Neural cell (in vitro differentiated cells): ENCODE data around the gene ARHGAP20. TPM values are rescaled to one million over a fixed set of nuclear protein-coding genes. Genes with fewer than 3 reads are reported as not detected.

Source experiments
- H2AFZ ChIP-seq: fragments of 200-600, 300-800 bp; sonication (generic), shearing (Covaris generic); 2 replicates; pipeline ENCODE4 v1.6.0; 2014; ENCODE audit warnings: low read depth, mild to moderate bottlenecking, antibody characterized with exemption, low read length, moderate library complexity
- H3F3A ChIP-seq: fragments of 200-600 bp; shearing (Covaris generic); 2 replicates; pipeline ENCODE4 v1.6.1; 2016; ENCODE audit warnings: mild to moderate bottlenecking, moderate library complexity, mixed read lengths, antibody characterized with exemption, low read length; ENCODE audit not compliant: insufficient read depth, poor library complexity, severe bottlenecking
- H3K27ac ChIP-seq: fragments of 200-600, 300-800 bp; sonication (generic), shearing (Covaris generic); 2 replicates; pipeline ENCODE4 v1.5.1; 2014; ENCODE audit warnings: mild to moderate bottlenecking, low read length, moderate library complexity
- H3K27me3 ChIP-seq: fragments of 300-800, 200-600 bp; sonication (generic), shearing (Covaris generic); 2 replicates; pipeline ENCODE4 v1.6.0; 2014; ENCODE audit warnings: mild to moderate bottlenecking, low read depth, low read length, moderate library complexity; ENCODE audit not compliant: insufficient read depth
- H3K36me3 ChIP-seq: fragments of 300-800, 200-600 bp; sonication (generic), shearing (Covaris generic); 2 replicates; pipeline ENCODE4 v1.5.1; 2014; ENCODE audit warnings: mild to moderate bottlenecking, antibody characterized with exemption, low read length, moderate library complexity; ENCODE audit not compliant: insufficient read depth
- H3K4me2 ChIP-seq: fragments of 300-800, 200-600 bp; sonication (generic), shearing (Covaris generic); 2 replicates; pipeline ENCODE4 v1.6.0; 2014; ENCODE audit warnings: mild to moderate bottlenecking, low read length
- H3K4me3 ChIP-seq: fragments of 300-800, 200-600 bp; sonication (generic), shearing (Covaris generic); 2 replicates; pipeline ENCODE4 v1.5.1; 2014; ENCODE audit warnings: mild to moderate bottlenecking, low read length, moderate library complexity
- H3K79me2 ChIP-seq: fragments of 200-600 bp; shearing (Covaris generic); replicated peaks from 2 replicates; pipeline ENCODE4 v1.6.0; 2014; ENCODE audit warnings: mild to moderate bottlenecking, low read length, moderate library complexity; ENCODE audit not compliant: insufficient read depth
- H3K9ac ChIP-seq: fragments of 300-800, 200-600 bp; sonication (generic), shearing (Covaris generic); 2 replicates; pipeline ENCODE4 v1.6.1; 2016; ENCODE audit warnings: mild to moderate bottlenecking, low read length, mixed read lengths
- H3K9me2 ChIP-seq: fragments of 200-600 bp; shearing (Covaris generic); 2 replicates; pipeline ENCODE4 v1.6.1; 2016; ENCODE audit warnings: mild to moderate bottlenecking, low read length, mixed read lengths; ENCODE audit not compliant: insufficient read depth
- H3K9me3 ChIP-seq: fragments of 200-600, 300-800 bp; sonication (generic), shearing (Covaris generic); 2 replicates; pipeline ENCODE4 v1.6.1; 2016; ENCODE audit warnings: mild to moderate bottlenecking, mixed run types, low read length, moderate library complexity, mixed read lengths
- H4K20me1 ChIP-seq: fragments of 200-600 bp; shearing (Covaris generic); 2 replicates; pipeline ENCODE4 v1.6.1; 2016; ENCODE audit warnings: mild to moderate bottlenecking, mixed run types; ENCODE audit not compliant: insufficient read depth
- CTCF ChIP-seq: fragments of 450-650 bp; IDR thresholded peaks from 2 replicates; pipeline ENCODE4 v1.5.1; 2014; ENCODE audit warnings: antibody characterized with exemption, mild to moderate bottlenecking, moderate library complexity; ENCODE audit not compliant: poor library complexity, severe bottlenecking
- EP300 ChIP-seq: fragments of 450-650 bp; conservative IDR thresholded peaks from 2 replicates; pipeline ENCODE4 v1.6.1; 2014; ENCODE audit warnings: antibody characterized with exemption, mild to moderate bottlenecking, moderate library complexity; ENCODE audit not compliant: poor library complexity, severe bottlenecking
- EZH2 ChIP-seq: fragments of 200-600, 300-800 bp; shearing (Covaris generic), sonication (generic); IDR thresholded peaks from 2 replicates; pipeline ENCODE4 v1.6.1; 2014; ENCODE audit warnings: antibody characterized with exemption, low read length, borderline replicate concordance, mild to moderate bottlenecking; ENCODE audit not compliant: insufficient read depth, poor library complexity, severe bottlenecking
- MXI1 ChIP-seq: fragments of 450-650 bp; conservative IDR thresholded peaks from 2 replicates; pipeline ENCODE4 v1.6.1; 2014; ENCODE audit warnings: antibody characterized with exemption, mild to moderate bottlenecking; ENCODE audit not compliant: poor library complexity, severe bottlenecking
- POLR2AphosphoS5 ChIP-seq: IDR thresholded peaks from 2 replicates; pipeline ENCODE4 v1.6.1; 2012
- RAD21 ChIP-seq: fragments of 450-650 bp; conservative IDR thresholded peaks from 2 replicates; pipeline ENCODE4 v1.6.1; 2014; ENCODE audit warnings: antibody characterized with exemption, mild to moderate bottlenecking, moderate library complexity
- REST ChIP-seq: IDR thresholded peaks from 2 replicates; pipeline ENCODE4 v1.6.1; 2012; ENCODE audit warnings: borderline replicate concordance
- SMC3 ChIP-seq: fragments of 450-650 bp; conservative IDR thresholded peaks from 2 replicates; pipeline ENCODE4 v1.6.1; 2014; ENCODE audit warnings: antibody characterized with exemption, mild to moderate bottlenecking, moderate library complexity; ENCODE audit not compliant: poor library complexity
- TAF1 ChIP-seq: IDR thresholded peaks from 2 replicates; pipeline ENCODE4 v1.6.1; 2012; ENCODE audit warnings: low read depth
- polyA plus RNA-seq: library from polyadenylated mRNA; depleted of rRNA; stranded (reverse); fragments of >200 nt; gene quantifications from 2 replicates; pipeline ENCODE4 v1.2.3, GENCODE V29; 2014

The ARHGAP20 gene
- polyA plus RNA-seq, 1 donor from 2014 or later, result 1.2 TPM

- H4K20me1 ChIP-seq, result no peaks in the 10 kb centered on the region
- H3K9me2 ChIP-seq, result no peaks in the 10 kb centered on the region
- no peak overlapping the region for H3K4me2 ChIP-seq
- no peak overlapping the region for H3K4me3 ChIP-seq
- H3K27ac ChIP-seq, result no peak overlapping the region
- H3K79me2 ChIP-seq, result no peaks in the 10 kb centered on the region
- H3K9ac ChIP-seq, result no peak overlapping the region
- no peaks in the 10 kb centered on the region for H3F3A ChIP-seq
- H3K9me3 ChIP-seq, result no peaks in the 10 kb centered on the region
- no peaks in the 10 kb centered on the region for H3K36me3 ChIP-seq
- no peaks in the 10 kb centered on the region for H3K27me3 ChIP-seq
- no peak for TF ChIP-seq EP300
- TF ChIP-seq CTCF, result no peak
- no peak for TF ChIP-seq EZH2
- no peak for TF ChIP-seq REST
- TF ChIP-seq SMC3, result no peak
- no peak for TF ChIP-seq POLR2AphosphoS5
- TF ChIP-seq RAD21, result no peak
- TF ChIP-seq TAF1, result no peak
- no peak for TF ChIP-seq MXI1
- H2AFZ ChIP-seq, result no peak overlapping the region
Observed at GRCh38 chr11:110584150-110584549, 128.1 kb downstream of the ARHGAP20 start.

GRCh38 chr11:110582728-110583432 lies 129.4 kb downstream of the ARHGAP20 start:
- Histone ChIP-seq H3K27ac (no peak overlapping the region), H3K79me2 (no peaks in the 10 kb centered on the region), H3K4me2 (no peak overlapping the region), H3K9ac (no peak overlapping the region), H3K36me3 (no peaks in the 10 kb centered on the region), H3K4me3 (no peak overlapping the region), H4K20me1 (no peaks in the 10 kb centered on the region), H2AFZ (no peak overlapping the region), H3F3A (no peaks in the 10 kb centered on the region), H3K9me2 (no peaks in the 10 kb centered on the region), H3K27me3 (no peaks in the 10 kb centered on the region), H3K9me3 (no peaks in the 10 kb centered on the region)
- TF ChIP-seq TAF1 (no peak), EP300 (no peak), CTCF (no peak), POLR2AphosphoS5 (no peak), EZH2 (no peak), MXI1 (no peak), REST (no peak), SMC3 (no peak), RAD21 (no peak)
